ENCODE data around the gene VCX3A. TPM values are rescaled to one million over a fixed set of nuclear protein-coding genes. Genes with fewer than 3 reads are reported as not detected.

Gene VCX3A
- total RNA-seq, 4 donors from 2014 or later = not detected

GRCh38 chrX:6550999-6551398 lies 16.1 kb upstream of the VCX3A start:
- Histone ChIP-seq H3K4me3 (no peak overlapping the region), H3K4me1 (no peaks in the 10 kb centered on the region), H3K27ac (no peak overlapping the region), H3K27me3 (no peaks in the 10 kb centered on the region), H3K36me3 (no peaks in the 10 kb centered on the region), H3K9me3 (no peaks in the 10 kb centered on the region)
- intact Hi-C loops (cut with DNase I) = no loop called here
- no peak for DNase-seq
- WGBS, 2 donors = 66 to 72% methylated on average over 8 of the region's 8 CpGs
- TF ChIP-seq POLR2A (IDR thresholded peaks at IDR 0.05) (no peak), CTCF (IDR thresholded peaks at IDR 0.05) (no peak)

GRCh38 chrX:6545712-6546111 lies 10.8 kb upstream of the VCX3A start:
- TF ChIP-seq POLR2A (IDR thresholded peaks at IDR 0.05) (no peak), CTCF (IDR thresholded peaks at IDR 0.05) (no peak)
- intact Hi-C loops (cut with DNase I) = no loop called here
- no peaks in the 10 kb centered on the region for H3K27me3 ChIP-seq
- H3K9me3 ChIP-seq = no peaks in the 10 kb centered on the region
- no peaks in the 10 kb centered on the region for H3K4me1 ChIP-seq
- no peak overlapping the region for H3K4me3 ChIP-seq
- WGBS, 2 donors = 47 to 67% methylated on average over 3 to 5 of the region's 5 CpGs
- no peaks in the 10 kb centered on the region for H3K36me3 ChIP-seq
- H3K27ac ChIP-seq = no peak overlapping the region
- no peak for DNase-seq

- no peaks in the 10 kb centered on the region for H3K9me3 ChIP-seq
- no peaks in the 10 kb centered on the region for H3K36me3 ChIP-seq
- intact Hi-C loops (cut with DNase I) = no loop called here
- no peak overlapping the region for H3K4me3 ChIP-seq
- no peaks in the 10 kb centered on the region for H3K4me1 ChIP-seq
- no peak for DNase-seq
- no peak overlapping the region for H3K27ac ChIP-seq
- WGBS, 2 donors = 76 to 85% methylated on average over 3 of the region's 3 CpGs
- TF ChIP-seq POLR2A (IDR thresholded peaks at IDR 0.05) (no peak), CTCF (IDR thresholded peaks at IDR 0.05) (no peak)
- no peaks in the 10 kb centered on the region for H3K27me3 ChIP-seq
Observed at GRCh38 chrX:6526564-6527136, 8.3 kb downstream of the VCX3A start.

- H3K36me3 ChIP-seq = no peaks in the 10 kb centered on the region
- no peak overlapping the region for H3K27ac ChIP-seq
- H3K9me3 ChIP-seq = no peaks in the 10 kb centered on the region
- TF ChIP-seq POLR2A (IDR thresholded peaks at IDR 0.05) (no peak), CTCF (IDR thresholded peaks at IDR 0.05) (no peak)
- no peaks in the 10 kb centered on the region for H3K27me3 ChIP-seq
- no peaks in the 10 kb centered on the region for H3K4me1 ChIP-seq
- no peak overlapping the region for H3K4me3 ChIP-seq
- 81 to 82% methylated on average over 6 of the region's 6 CpGs for WGBS, 2 donors
- DNase-seq = no peak
- intact Hi-C loops (cut with DNase I) = no loop called here
Observed at GRCh38 chrX:6517376-6517775, 17.5 kb downstream of the VCX3A start.

- 78 to 80% methylated on average over 4 of the region's 4 CpGs for WGBS, 2 donors
- H3K9me3 ChIP-seq = no peaks in the 10 kb centered on the region
- intact Hi-C loops (cut with DNase I) = no loop called here
- H3K36me3 ChIP-seq = no peaks in the 10 kb centered on the region
- H3K27me3 ChIP-seq = no peaks in the 10 kb centered on the region
- DNase-seq = no peak
- TF ChIP-seq CTCF (IDR thresholded peaks at IDR 0.05) (no peak), POLR2A (IDR thresholded peaks at IDR 0.05) (no peak)
- H3K4me3 ChIP-seq = no peak overlapping the region
- H3K27ac ChIP-seq = no peak overlapping the region
- H3K4me1 ChIP-seq = no peaks in the 10 kb centered on the region
Observed at GRCh38 chrX:6506444-6506843, 28.5 kb downstream of the VCX3A start.

Measured in esophagus squamous epithelium (tissue), 5 donors.